Hematopoietic multipotent progenitor cell (in vitro differentiated cells): Measurements from ENCODE around the gene OMP. TPM values are rescaled to one million over a fixed set of nuclear protein-coding genes. Genes with fewer than 3 reads are reported as not detected.

ENCODE experiments used
- DNase-seq, 3 donors: peaks; one replicate each; pipeline ENCODE4 v3.0.0-alpha.2; 2011 to 2015; ENCODE audit warnings: low read depth in 2 of 3, low spot score in 2 of 3
- total RNA-seq: library from RNA; depleted of rRNA; stranded (reverse); fragments of >200 nt; gene quantifications from one replicate; pipeline ENCODE4 v1.2.3, GENCODE V29; 2012

The OMP gene
- total RNA-seq, 1 donor: not detected

- DNase-seq: peak in 2 of 3 donors; percentile 80 to 95
Observed at GRCh38 chr11:77151804-77152509, 49.3 kb downstream of the OMP start.

DNA sequence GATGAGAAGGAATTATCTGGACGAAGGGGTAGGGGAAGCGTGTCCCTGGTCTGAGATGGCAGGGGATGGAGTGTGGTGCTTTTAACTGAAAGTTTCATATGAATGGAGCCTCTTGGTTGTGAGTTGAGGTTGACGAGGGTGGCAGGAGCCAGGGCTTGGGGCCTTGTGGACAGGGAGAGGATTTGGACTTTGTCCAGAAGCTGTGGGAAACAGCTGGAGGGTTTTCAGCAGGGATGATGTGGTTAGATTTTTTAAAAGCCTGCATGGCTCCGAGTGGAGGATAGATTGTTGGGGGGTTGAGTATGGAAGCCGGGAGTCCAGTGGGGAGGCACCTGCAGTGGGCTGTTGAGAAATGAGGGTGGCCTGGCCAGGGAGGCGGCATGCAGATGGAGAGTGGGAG is 50.2 kb downstream of the OMP start:
- DNase-seq: peak in 1 of 3 donors; percentile 31

Other genes with a start within 250 kb of the OMP start
- gene ACER3, start 241.9 kb upstream of the OMP start, total RNA-seq: 6.2 TPM
- gene B3GNT6, start 68.4 kb upstream of the OMP start, total RNA-seq: under 0.01 TPM
- 1.3 TPM for gene CAPN5, start 35.9 kb upstream of the OMP start, total RNA-seq
- gene MYO7A, start 25.4 kb downstream of the OMP start, total RNA-seq: 0.27 TPM
- gene GDPD4, start 198.8 kb downstream of the OMP start, total RNA-seq: not detected